ENCODE measurements around the gene KNG1.

The KNG1 gene

GRCh38 chr3:186772701-186773417 lies 55.7 kb downstream of the KNG1 start:
- FAIRE-seq: no peak
- DNase-seq (ENCODE audit: low spot score): no peak

DNA sequence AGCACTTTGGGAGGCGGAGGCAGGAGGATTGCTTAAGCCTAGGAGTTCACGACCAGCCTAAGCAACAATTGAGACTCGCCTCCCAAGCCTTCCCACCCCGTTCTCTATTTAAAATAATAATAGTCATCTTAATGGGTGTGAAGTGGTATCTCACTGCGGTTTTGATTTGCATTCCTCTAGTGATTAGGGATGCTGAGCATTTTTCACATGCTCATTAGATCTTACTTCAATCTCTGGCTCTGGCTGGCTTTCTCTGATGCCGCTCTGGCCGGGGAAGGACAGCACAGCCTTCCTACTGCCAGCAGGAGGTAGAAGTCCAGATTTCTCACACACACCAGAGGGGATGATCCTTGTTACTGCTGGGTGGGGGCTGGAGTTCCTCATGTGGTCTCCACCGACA lies 58.8 kb downstream of the KNG1 start:
- FAIRE-seq: no peak
- no peak for DNase-seq (ENCODE audit: low spot score)

DNA sequence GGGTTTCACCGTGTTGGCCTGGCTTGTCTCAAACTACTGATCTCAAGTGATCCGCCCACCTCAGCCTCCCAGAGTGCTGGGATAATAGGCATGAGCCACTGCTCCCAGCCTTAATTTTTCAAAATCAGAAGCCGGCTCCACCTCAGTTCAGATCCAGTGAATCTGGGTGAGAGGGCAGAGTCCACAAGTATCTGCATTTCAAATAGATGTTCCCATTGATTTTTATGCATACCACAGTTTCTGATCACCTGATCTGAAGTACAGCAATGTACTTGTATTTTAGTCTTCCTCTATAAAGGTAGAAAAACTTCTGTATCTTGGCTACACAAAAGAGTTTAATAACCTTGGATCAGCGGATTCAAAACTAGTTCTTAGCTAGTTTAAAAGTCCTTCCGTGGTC lies 62.0 kb downstream of the KNG1 start:
- DNase-seq (ENCODE audit: low spot score) (no peak), FAIRE-seq (no peak)

GRCh38 chr3:186782542-186783057 lies 65.4 kb downstream of the KNG1 start:
- no peak for FAIRE-seq
- DNase-seq (ENCODE audit: low spot score): peak; percentile 22

DNA sequence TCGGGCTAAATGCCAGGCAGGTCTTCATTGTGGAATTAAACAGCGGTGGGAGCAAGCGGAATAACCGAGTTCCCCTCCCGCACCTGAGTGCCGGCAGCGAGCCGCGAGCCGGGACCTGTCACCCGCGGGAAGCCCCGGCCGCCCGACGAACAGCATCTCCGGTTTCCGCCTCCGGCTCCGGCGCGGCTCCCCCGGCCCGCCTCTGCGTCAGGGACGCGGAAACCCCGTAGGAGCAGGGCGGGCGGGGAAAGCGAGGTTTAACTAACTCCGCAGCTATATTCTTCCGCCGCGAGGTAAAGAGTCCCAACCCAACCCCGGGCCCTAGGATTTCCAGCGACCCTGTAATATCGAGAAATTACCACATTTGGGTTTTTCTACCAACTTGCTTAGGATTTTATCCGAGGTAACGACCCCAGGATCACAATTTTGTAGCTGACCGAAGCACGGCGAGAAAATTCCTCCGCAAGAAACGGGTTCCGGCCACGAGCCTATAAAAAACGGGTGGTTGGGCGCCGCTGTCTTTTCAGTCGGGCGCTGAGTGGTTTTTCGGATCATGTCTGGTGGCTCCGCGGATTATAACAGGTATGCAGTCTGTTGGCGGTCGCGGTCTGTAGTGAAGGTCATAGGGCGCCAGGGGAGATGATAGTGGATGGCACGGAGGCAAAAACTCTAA lies 66.0 kb downstream of the KNG1 start, which contains the start of gene EIF4A2:
TSS of gene EIF4A2 (plus strand) at position 520 of the 673 bp plus-strand sequence. CDS start at position 554, 34 bp downstream.
- FAIRE-seq (no peak), DNase-seq (ENCODE audit: low spot score) (peak; percentile 94)

DNA sequence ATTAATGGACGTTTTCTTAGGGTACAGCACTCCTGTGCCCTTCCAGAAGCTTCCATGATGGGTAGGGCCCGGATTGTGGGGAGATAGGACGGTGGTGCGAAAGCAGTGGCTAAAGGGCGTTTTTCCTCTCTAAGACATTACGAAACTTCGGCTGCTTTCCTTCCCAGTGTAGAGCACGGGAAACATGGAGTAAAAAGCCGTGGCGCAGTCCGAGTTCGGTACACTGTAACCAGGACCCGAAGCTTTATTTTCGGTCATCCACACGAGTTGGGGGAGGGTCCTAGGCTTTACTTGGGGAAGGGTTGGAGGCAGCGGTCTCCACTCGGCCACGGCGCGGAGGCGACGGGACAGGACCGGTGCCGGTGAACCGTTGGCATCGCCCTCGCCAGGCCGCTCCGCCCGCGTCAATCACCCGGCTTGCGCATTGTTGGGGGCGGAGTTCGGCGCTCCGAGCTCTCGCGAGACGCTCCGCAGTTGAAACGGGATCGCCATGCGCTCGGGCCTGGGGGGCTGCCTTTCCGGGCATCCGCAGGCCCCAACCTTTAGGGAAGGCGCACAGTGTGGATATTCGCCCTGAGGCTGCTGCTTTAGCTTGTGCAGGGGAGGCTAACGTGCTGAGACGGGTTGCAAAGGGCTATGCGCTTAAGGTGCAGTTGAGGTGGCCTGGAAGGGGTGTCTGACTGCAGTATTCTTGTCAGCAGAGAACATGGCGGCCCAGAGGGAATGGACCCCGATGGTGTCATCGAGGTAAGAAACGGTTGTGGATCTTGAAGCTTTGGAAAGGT lies 66.8 kb downstream of the KNG1 start:
- DNase-seq (ENCODE audit: low spot score) (peak; percentile 83), FAIRE-seq (no peak)

- no peak for FAIRE-seq
- no peak for DNase-seq (ENCODE audit: low spot score)
Measured at GRCh38 chr3:186784820-186785494, 67.8 kb downstream of the KNG1 start.

DNA sequence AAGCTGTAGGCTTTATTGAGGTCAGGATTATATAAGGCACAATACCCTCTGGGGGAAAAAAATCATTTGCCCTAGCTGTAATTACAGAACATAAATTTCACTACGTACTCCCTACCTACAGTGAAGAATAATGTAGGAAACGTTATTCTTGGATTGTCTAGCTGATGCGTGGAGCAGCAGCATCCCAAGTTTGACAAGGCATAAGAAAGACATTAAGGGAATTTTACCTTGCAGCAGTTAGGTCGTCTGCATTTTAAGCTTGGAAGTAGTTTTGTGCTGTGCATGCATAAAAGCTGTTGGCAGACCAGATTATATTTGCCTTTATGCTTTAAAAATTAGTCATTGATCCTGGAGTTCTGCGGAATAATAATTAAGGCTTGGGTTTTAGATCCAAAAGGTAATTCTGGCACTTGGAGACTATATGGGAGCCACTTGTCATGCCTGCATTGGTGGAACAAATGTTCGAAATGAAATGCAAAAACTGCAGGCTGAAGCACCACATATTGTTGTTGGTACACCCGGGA lies 68.4 kb downstream of the KNG1 start:
- DNase-seq (ENCODE audit: low spot score): no peak
- no peak for FAIRE-seq

GRCh38 chr3:186786922-186787321 lies 69.8 kb downstream of the KNG1 start:
- DNase-seq (ENCODE audit: low spot score) (no peak), FAIRE-seq (no peak)

- FAIRE-seq (no peak), DNase-seq (ENCODE audit: low spot score) (no peak)
Measured at GRCh38 chr3:186787642-186788481, 70.7 kb downstream of the KNG1 start.

- DNase-seq (ENCODE audit: low spot score): no peak
- FAIRE-seq: no peak
Measured at GRCh38 chr3:186788482-186789370, 71.6 kb downstream of the KNG1 start.

DNA sequence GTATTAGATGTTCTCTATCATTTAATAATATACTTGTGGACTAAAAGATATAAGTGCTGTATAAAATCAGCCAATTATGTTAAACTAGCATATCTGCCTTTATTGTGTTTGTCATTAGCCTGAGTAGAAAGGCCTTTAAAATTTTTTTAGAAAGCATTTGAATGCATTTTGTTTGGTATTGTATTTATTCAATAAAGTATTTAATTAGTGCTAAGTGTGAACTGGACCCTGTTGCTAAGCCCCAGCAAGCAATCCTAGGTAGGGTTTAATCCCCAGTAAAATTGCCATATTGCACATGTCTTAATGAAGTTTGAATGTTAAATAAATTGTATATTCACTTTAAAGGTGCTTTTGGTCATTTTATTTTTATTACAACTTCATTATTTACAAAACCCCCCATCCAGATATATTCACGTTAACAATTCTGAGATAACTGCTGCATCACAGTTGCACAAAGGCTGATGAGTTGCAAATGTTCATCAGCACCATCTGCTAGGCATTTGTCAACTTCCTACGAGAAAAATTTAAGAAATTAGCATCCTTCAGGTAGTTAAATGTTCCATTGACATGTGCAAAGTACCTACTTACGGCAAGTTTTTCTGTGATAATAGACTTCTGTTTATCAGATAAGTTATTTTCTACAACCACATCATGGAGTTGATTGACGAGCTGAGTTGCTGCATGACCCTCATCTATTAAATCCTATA lies 72.5 kb downstream of the KNG1 start:
- DNase-seq (ENCODE audit: low spot score): no peak
- no peak for FAIRE-seq

- DNase-seq (ENCODE audit: low spot score): no peak
- no peak for FAIRE-seq
Measured at GRCh38 chr3:186790261-186790981, 73.3 kb downstream of the KNG1 start.
